ENCODE results near the gene NEK6. TPM values are rescaled to one million over a fixed set of nuclear protein-coding genes. Genes with fewer than 3 reads are reported as not detected.

Gene NEK6
- total and polyA plus RNA-seq, 10 of the 15 experiments (the other 5 are each of a cell fraction or from before 2014, with no cell fraction given), result 31.3 to 161 (median 89.2) TPM

DNA sequence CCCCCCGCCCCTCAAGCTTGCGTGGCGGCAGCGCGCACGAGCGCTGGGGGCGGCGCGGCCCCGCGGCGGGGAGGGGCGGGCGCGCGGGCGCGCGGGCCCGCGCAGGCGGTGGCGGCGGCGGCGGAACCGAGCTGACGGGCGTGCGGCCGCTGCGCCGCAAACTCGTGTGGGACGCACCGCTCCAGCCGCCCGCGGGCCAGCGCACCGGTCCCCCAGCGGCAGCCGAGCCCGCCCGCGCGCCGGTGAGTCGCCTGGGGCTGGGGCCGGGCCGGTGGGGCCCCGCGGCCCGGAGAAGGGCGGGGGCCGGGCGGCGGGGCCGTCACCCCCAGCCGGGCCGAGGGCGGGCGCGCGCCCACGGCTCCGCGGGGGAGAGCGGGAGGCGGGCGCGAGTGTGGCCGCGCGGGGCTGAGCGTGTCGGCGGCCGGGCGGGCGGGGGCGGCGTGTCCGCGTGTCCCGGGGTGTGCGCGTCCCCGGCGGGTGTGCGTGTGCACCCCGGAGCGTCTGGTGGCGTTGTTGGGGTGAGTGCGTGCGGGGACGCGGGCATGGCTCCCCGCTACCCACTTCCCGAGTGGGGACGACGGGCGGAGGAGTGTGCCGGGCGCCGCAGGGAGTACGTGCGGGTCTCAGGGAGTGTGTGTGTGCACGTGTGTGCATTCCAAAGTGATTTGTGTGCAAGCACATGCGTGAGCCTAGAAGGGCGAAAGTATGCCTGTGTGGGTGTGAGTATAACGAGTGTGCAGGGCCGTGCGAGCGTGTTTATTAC, at the start of gene NEK6 (continued):
- TF ChIP-seq, protein P1, sequence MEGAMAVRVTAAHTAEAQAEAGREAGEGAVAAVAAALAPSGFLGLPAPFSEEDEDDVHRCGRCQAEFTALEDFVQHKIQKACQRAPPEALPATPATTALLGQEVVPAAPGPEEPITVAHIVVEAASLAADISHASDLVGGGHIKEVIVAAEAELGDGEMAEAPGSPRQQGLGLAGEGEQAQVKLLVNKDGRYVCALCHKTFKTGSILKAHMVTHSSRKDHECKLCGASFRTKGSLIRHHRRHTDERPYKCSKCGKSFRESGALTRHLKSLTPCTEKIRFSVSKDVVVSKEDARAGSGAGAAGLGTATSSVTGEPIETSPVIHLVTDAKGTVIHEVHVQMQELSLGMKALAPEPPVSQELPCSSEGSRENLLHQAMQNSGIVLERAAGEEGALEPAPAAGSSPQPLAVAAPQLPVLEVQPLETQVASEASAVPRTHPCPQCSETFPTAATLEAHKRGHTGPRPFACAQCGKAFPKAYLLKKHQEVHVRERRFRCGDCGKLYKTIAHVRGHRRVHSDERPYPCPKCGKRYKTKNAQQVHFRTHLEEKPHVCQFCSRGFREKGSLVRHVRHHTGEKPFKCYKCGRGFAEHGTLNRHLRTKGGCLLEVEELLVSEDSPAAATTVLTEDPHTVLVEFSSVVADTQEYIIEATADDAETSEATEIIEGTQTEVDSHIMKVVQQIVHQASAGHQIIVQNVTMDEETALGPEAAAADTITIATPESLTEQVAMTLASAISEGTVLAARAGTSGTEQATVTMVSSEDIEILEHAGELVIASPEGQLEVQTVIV (IDR thresholded peaks at IDR 0.05; ENCODE audit: borderline replicate concordance, partially characterized antibody), result no peak
- TF ChIP-seq SMAD1 (IDR thresholded peaks at IDR 0.05; ENCODE audit: low read depth, partially characterized antibody), result no peak
- TF ChIP-seq STAT1 (conservative IDR thresholded peaks at IDR 0.05), result no peak
- no peak for TF ChIP-seq SMC3 (IDR thresholded peaks at IDR 0.05; ENCODE audit: borderline replicate concordance, low read length)
- no peak for TF ChIP-seq BRCA1 (IDR thresholded peaks at IDR 0.05; ENCODE audit: low read depth, low read length)
- TF ChIP-seq, protein P2, sequence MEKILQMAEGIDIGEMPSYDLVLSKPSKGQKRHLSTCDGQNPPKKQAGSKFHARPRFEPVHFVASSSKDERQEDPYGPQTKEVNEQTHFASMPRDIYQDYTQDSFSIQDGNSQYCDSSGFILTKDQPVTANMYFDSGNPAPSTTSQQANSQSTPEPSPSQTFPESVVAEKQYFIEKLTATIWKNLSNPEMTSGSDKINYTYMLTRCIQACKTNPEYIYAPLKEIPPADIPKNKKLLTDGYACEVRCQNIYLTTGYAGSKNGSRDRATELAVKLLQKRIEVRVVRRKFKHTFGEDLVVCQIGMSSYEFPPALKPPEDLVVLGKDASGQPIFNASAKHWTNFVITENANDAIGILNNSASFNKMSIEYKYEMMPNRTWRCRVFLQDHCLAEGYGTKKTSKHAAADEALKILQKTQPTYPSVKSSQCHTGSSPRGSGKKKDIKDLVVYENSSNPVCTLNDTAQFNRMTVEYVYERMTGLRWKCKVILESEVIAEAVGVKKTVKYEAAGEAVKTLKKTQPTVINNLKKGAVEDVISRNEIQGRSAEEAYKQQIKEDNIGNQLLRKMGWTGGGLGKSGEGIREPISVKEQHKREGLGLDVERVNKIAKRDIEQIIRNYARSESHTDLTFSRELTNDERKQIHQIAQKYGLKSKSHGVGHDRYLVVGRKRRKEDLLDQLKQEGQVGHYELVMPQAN (conservative IDR thresholded peaks at IDR 0.05), result peak; percentile 74
- peak in 1 of 2 experiments; percentile 16; a peak in 1 of 4 replicates for TF ChIP-seq SRF (IDR thresholded peaks at IDR 0.05; ENCODE audit: low read depth in 2 of 2, low read length in 2 of 2)
- TF ChIP-seq NR2F1 (conservative IDR thresholded peaks at IDR 0.05), result no peak
- no peak for TF ChIP-seq NFYA (IDR thresholded peaks at IDR 0.05; ENCODE audit: borderline replicate concordance, low read depth, low read length)
- TF ChIP-seq ESRRA (IDR thresholded peaks at IDR 0.05; ENCODE audit: low read length), result no peak
- TF ChIP-seq FOXK2 (IDR thresholded peaks at IDR 0.05), result no peak
- no peak for TF ChIP-seq CREB1 (IDR thresholded peaks at IDR 0.05; ENCODE audit: low read depth)
- no peak for TF ChIP-seq NFXL1 (IDR thresholded peaks at IDR 0.05; ENCODE audit: borderline replicate concordance)
- no peak for TF ChIP-seq TCF3 (IDR thresholded peaks at IDR 0.05; ENCODE audit: borderline replicate concordance, insufficient read depth, low read depth, low read length)
- TF ChIP-seq ZSCAN29 (IDR thresholded peaks at IDR 0.05), result no peak
- TF ChIP-seq, protein P3, sequence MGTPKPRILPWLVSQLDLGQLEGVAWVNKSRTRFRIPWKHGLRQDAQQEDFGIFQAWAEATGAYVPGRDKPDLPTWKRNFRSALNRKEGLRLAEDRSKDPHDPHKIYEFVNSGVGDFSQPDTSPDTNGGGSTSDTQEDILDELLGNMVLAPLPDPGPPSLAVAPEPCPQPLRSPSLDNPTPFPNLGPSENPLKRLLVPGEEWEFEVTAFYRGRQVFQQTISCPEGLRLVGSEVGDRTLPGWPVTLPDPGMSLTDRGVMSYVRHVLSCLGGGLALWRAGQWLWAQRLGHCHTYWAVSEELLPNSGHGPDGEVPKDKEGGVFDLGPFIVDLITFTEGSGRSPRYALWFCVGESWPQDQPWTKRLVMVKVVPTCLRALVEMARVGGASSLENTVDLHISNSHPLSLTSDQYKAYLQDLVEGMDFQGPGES (IDR thresholded peaks at IDR 0.05), result no peak
- TF ChIP-seq SPI1 (IDR thresholded peaks at IDR 0.05; ENCODE audit: borderline replicate concordance, insufficient read depth, low read depth, low read length), result no peak
- TF ChIP-seq DPF2 (IDR thresholded peaks at IDR 0.05), result peak; percentile 73
- TF ChIP-seq YBX1 (IDR thresholded peaks at IDR 0.05), result no peak
- TF ChIP-seq NBN (IDR thresholded peaks at IDR 0.05), result peak; percentile 63; the same call in 1 of the 2 replicates
- no peak for TF ChIP-seq TCF12 (IDR thresholded peaks at IDR 0.05; ENCODE audit: low read depth, low read length)
- TF ChIP-seq, protein P4, sequence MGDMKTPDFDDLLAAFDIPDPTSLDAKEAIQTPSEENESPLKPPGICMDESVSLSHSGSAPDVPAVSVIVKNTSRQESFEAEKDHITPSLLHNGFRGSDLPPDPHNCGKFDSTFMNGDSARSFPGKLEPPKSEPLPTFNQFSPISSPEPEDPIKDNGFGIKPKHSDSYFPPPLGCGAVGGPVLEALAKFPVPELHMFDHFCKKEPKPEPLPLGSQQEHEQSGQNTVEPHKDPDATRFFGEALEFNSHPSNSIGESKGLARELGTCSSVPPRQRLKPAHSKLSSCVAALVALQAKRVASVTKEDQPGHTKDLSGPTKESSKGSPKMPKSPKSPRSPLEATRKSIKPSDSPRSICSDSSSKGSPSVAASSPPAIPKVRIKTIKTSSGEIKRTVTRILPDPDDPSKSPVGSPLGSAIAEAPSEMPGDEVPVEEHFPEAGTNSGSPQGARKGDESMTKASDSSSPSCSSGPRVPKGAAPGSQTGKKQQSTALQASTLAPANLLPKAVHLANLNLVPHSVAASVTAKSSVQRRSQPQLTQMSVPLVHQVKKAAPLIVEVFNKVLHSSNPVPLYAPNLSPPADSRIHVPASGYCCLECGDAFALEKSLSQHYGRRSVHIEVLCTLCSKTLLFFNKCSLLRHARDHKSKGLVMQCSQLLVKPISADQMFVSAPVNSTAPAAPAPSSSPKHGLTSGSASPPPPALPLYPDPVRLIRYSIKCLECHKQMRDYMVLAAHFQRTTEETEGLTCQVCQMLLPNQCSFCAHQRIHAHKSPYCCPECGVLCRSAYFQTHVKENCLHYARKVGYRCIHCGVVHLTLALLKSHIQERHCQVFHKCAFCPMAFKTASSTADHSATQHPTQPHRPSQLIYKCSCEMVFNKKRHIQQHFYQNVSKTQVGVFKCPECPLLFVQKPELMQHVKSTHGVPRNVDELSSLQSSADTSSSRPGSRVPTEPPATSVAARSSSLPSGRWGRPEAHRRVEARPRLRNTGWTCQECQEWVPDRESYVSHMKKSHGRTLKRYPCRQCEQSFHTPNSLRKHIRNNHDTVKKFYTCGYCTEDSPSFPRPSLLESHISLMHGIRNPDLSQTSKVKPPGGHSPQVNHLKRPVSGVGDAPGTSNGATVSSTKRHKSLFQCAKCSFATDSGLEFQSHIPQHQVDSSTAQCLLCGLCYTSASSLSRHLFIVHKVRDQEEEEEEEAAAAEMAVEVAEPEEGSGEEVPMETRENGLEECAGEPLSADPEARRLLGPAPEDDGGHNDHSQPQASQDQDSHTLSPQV (IDR thresholded peaks at IDR 0.05), result no peak

Measured in GM12878 (cell line).